Measurements from ENCODE around the gene ADRB2. TPM values are rescaled to one million over a fixed set of nuclear protein-coding genes. Genes with fewer than 3 reads are reported as not detected.

Gene ADRB2
- total RNA-seq, 1 donor from 2014 or later = not detected

GRCh38 chr5:148808864-148809642, 17.4 kb upstream of the ADRB2 start:
- no peak overlapping the region for H3K4me3 Mint-ChIP-seq (ENCODE audit: unreplicated experiment)
- H3K4me1 Mint-ChIP-seq (ENCODE audit: low read depth, unreplicated experiment) = peaks cover 2% of the 10 kb centered on the region
- no peaks in the 10 kb centered on the region for H3K27me3 Mint-ChIP-seq (ENCODE audit: unreplicated experiment)
- H3K9me3 Mint-ChIP-seq (ENCODE audit: unreplicated experiment) = peaks cover 2% of the 10 kb centered on the region
- no peaks in the 10 kb centered on the region for H3K36me3 Mint-ChIP-seq (ENCODE audit: unreplicated experiment)
- TF ChIP-seq CTCF (IDR thresholded peaks at IDR 0.05; ENCODE audit: partially characterized antibody, unreplicated experiment) = no peak
- no peak for DNase-seq
- no peak overlapping the region for H3K27ac Mint-ChIP-seq (ENCODE audit: unreplicated experiment)

GRCh38 chr5:148809781-148810524, 16.5 kb upstream of the ADRB2 start:
- H3K9me3 Mint-ChIP-seq (ENCODE audit: unreplicated experiment) = peaks cover 2% of the 10 kb centered on the region
- no peak overlapping the region for H3K27ac Mint-ChIP-seq (ENCODE audit: unreplicated experiment)
- DNase-seq = no peak
- H3K4me3 Mint-ChIP-seq (ENCODE audit: unreplicated experiment) = no peak overlapping the region
- H3K36me3 Mint-ChIP-seq (ENCODE audit: unreplicated experiment) = no peaks in the 10 kb centered on the region
- H3K4me1 Mint-ChIP-seq (ENCODE audit: low read depth, unreplicated experiment) = peaks cover 2% of the 10 kb centered on the region
- no peaks in the 10 kb centered on the region for H3K27me3 Mint-ChIP-seq (ENCODE audit: unreplicated experiment)
- no peak for TF ChIP-seq CTCF (IDR thresholded peaks at IDR 0.05; ENCODE audit: partially characterized antibody, unreplicated experiment)

GRCh38 chr5:148810823-148811222, 15.6 kb upstream of the ADRB2 start:
- H3K36me3 Mint-ChIP-seq (ENCODE audit: unreplicated experiment) = no peaks in the 10 kb centered on the region
- DNase-seq = no peak
- peaks cover 2% of the 10 kb centered on the region for H3K4me1 Mint-ChIP-seq (ENCODE audit: low read depth, unreplicated experiment)

GRCh38 chr5:148811756-148812155, 14.7 kb upstream of the ADRB2 start:
- DNase-seq = no peak
- no peaks in the 10 kb centered on the region for H3K27me3 Mint-ChIP-seq (ENCODE audit: unreplicated experiment)
- no peaks in the 10 kb centered on the region for H3K9me3 Mint-ChIP-seq (ENCODE audit: unreplicated experiment)
- no peak overlapping the region for H3K27ac Mint-ChIP-seq (ENCODE audit: unreplicated experiment)
- H3K4me3 Mint-ChIP-seq (ENCODE audit: unreplicated experiment) = no peak overlapping the region
- H3K36me3 Mint-ChIP-seq (ENCODE audit: unreplicated experiment) = no peaks in the 10 kb centered on the region
- peaks cover 2% of the 10 kb centered on the region for H3K4me1 Mint-ChIP-seq (ENCODE audit: low read depth, unreplicated experiment)
- TF ChIP-seq CTCF (IDR thresholded peaks at IDR 0.05; ENCODE audit: partially characterized antibody, unreplicated experiment) = no peak

More at GRCh38 chr5:148810823-148811222, 15.6 kb upstream of the ADRB2 start:
- no peak for TF ChIP-seq CTCF (IDR thresholded peaks at IDR 0.05; ENCODE audit: partially characterized antibody, unreplicated experiment)
- Mint-ChIP-seq H3K27me3 (ENCODE audit: unreplicated experiment) (no peaks in the 10 kb centered on the region), H3K27ac (ENCODE audit: unreplicated experiment) (no peak overlapping the region), H3K9me3 (ENCODE audit: unreplicated experiment) (no peaks in the 10 kb centered on the region), H3K4me3 (ENCODE audit: unreplicated experiment) (no peak overlapping the region)

GRCh38 chr5:148815086-148815485, 11.3 kb upstream of the ADRB2 start:
- no peaks in the 10 kb centered on the region for H3K4me1 Mint-ChIP-seq (ENCODE audit: low read depth, unreplicated experiment)
- H3K27ac Mint-ChIP-seq (ENCODE audit: unreplicated experiment) = no peak overlapping the region
- no peak for TF ChIP-seq CTCF (IDR thresholded peaks at IDR 0.05; ENCODE audit: partially characterized antibody, unreplicated experiment)
- DNase-seq = no peak
- no peaks in the 10 kb centered on the region for H3K9me3 Mint-ChIP-seq (ENCODE audit: unreplicated experiment)
- H3K4me3 Mint-ChIP-seq (ENCODE audit: unreplicated experiment) = no peak overlapping the region
- no peaks in the 10 kb centered on the region for H3K27me3 Mint-ChIP-seq (ENCODE audit: unreplicated experiment)
- no peaks in the 10 kb centered on the region for H3K36me3 Mint-ChIP-seq (ENCODE audit: unreplicated experiment)

Data from glutamatergic neuron (in vitro differentiated cells).